CD4-positive, alpha-beta T cell treated with Interleukin-21 for 1 hour (primary cell): ENCODE measurements around the gene ANXA2.

ENCODE experiments used
- DNase-seq: peaks from one replicate; pipeline ENCODE4 v3.0.0-alpha.2; 2020

The ANXA2 gene

GRCh38 chr15:60363903-60364611, 33.7 kb downstream of the ANXA2 start:
- no peak for DNase-seq

GRCh38 chr15:60363087-60363549, 34.7 kb downstream of the ANXA2 start:
- DNase-seq = no peak

- peak; percentile 18 for DNase-seq
Observed at GRCh38 chr15:60362321-60363086, 35.3 kb downstream of the ANXA2 start.

DNA sequence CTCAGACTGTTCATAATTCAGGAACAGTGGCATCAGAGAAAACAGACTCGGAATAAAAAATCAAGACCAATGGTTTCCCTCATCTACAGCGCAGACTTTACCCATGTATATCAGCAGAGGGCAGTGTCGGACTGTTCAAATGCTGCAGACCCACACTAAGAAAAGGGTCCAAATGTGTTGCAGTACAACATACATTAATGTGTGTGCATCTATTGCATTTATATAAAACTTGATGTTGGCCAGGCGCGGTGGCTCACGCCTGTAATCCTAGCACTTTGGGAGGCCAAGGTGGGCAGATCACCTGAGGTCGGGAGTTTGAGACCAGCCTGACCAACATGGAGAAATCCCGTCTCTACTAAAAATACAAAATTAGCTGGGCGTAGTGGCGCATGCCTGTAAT, 38.0 kb downstream of the ANXA2 start:
- peak; percentile 67 for DNase-seq

DNA sequence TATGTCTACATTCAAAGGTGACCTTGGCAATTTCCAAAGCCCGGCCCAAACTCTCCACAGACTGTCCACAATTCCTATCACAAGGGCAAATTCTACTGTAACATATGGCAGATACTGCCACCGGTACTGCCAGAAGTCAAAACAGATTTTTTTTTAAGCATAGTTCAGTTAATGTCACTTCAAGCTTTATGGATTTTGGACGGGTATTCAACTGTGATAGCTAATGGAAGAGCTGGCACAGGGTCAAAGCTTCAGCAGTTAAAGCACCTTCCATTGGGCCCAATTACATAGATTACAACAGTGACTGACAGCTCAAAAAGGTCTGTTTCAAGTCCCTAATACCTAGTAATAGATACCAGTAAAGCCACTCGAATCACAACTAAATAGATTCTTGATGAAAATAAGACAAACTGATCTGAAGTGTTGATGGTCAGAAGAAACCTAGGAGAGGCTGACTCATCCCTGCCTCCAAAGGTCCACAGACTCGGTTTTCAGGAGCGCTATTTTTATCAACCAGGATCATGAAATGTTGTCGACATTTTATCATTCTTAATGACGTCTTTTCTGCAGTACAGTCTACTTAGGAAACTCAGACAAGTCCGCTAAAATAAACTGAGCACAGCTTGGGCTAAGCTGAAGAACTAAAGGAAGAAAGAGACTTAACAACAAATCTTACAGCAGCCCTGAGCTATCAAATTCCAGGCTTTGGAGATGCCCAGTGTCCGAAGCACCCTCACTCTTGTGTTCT, 38.7 kb downstream of the ANXA2 start:
- no peak for DNase-seq

DNA sequence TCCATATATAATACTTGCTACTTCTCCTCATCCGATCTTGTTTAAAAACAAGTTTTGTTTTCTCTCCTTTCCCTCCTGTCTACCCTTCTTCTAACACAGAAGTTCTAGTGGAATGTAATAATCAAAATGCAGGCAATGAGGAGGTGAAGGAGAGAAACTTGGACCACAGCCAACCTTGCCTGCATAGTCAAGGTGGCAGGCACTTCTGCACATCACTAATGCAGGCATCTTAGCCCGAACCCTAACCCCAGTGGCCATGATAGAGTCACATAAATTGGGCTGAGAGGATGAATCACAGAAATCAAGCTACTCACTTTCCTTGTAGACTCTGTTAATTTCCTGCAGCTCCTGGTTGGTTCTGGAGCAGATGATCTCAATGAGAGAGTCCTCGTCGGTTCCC, 41.0 kb downstream of the ANXA2 start:
- DNase-seq = no peak

DNA sequence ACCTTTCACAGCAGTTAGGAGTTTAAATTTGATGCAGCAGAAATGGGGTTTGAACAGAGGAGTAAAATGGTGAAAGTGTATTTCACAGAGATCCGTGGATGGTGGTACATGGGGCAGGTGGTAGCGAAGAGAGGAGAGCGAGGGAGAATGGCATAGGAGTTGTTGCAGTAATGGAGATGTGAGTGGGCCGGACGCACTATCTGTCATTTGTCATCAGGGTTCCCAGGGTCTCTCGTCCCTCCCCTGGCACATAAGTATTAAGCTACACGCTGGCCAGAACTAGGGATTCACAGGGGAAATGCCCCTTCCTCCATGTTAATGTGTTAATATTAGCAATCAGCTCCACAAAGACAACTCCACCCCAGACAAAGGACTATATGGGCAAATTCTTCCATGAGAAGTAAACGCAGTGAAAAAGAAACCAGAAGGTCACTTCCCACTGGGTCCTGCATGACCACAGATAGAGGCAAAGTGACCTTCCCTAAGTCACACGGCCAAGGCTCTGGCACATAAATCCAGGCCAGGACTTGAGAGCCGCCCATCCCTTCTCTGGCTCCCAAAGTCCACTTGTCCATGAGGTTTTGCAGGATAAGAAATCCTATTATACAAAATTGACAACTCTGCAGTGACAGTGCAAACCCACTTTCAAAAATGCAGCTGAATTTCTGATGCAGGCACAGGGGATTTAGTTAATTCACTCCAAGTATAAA, 42.5 kb downstream of the ANXA2 start:
- DNase-seq = no peak

- DNase-seq = no peak
Observed at GRCh38 chr15:60353245-60353920, 44.4 kb downstream of the ANXA2 start.

DNA sequence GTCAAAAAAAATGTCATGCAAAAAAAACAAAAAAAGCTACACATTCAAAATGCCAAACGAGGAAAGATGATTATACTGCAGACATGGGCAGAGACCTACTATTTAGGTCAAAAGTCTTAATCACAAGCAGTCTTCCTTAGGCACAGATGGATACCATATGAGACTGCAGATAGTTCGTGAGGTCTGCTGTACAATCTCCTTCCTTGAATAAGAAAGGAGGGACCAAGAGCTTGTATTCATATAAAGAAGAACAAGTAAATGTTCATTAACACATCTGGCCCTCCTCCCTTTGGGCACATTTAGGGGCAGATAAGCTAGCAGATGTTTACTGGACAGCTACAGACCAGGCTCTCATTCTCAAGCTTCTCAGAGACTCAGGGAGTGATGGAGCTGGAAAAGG, 45.3 kb downstream of the ANXA2 start:
- DNase-seq = no peak

DNA sequence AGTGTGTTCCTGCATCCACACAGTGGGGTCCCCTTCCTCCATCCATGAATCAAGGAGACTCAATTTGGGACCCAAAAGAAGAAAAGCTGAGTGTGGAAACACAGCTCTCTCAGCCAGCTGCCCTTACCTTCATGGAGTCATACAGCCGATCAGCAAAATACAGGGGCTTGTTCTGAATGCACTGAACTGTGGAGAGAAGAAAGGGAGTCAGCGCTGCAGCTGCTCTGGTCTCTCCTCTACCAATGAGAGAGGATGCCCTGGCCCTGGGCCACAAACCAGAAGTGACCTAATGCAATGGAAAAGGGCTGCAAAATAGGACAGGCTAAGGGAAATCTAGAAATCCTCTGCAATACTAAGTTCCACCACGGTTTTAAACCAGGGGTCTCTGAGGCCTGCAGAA, 46.7 kb downstream of the ANXA2 start:
- DNase-seq = no peak

GRCh38 chr15:60350108-60350507, 47.7 kb downstream of the ANXA2 start:
- DNase-seq = no peak

DNA sequence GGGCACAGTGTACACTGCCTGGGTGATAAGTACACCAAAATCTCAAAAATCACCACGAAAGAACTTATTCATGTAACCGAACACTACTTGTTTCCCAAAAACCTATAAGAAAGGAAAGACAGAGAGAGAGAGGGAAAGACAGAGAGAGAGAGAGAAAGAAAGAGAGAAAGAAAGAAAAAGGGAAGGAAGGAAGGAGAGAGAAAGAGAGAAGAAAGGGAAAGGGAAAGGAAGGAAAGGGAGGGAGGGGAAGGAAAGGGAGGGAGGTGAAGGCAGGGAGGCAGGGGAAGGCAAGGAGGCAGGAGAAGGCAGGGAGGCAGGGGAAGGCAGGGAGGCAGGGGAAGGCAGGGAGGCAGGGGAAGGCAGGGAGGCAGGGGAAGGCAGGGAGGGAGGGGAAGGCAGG, 48.2 kb downstream of the ANXA2 start:
- DNase-seq = no peak

DNA sequence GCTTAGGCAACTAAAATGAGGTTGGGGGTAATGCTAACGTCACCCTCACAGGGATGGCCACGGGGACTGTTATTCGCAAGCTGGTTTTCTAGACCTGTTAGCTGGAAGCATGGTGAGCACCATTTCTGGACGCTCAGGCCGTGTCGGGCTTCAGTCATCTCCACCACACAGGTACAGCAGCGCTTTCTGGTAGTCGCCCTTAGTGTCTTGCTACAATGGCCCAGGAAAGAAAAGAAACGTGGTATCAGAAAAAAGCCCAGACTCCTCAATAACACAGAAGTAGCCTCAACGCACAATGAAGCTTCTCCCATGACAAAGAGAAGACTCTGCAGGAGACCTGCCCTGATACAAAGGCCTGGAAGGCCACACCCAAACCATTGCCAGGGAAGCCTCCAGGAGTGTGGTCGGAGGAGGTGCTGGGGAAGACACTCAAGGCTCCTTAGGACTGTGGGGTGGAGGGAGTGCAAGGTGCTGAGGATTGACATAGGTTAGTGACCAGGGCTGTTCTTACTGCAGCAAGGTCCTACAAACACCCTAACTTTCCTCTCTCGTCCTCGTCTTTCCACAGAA, 50.2 kb downstream of the ANXA2 start:
- no peak for DNase-seq

DNA sequence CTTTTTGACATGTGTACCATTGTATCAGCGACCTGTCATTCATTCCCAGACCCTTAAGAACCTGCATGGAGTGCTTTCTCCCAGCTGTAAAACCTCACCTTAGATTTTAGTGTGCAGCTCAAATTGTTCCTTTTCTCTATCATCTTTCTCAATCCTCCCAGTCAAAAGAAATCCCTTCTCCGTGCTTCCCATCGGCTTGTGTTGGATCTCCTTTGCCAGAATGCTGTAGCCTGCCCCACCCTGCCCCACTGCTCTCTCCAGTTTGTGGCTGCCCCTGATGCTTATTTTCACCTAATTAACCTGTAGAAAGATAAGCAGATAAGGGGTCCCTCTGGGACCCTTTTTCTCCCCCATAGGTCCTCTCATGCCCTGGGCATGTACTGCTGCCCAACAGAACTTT, 51.1 kb downstream of the ANXA2 start:
- no peak for DNase-seq

DNA sequence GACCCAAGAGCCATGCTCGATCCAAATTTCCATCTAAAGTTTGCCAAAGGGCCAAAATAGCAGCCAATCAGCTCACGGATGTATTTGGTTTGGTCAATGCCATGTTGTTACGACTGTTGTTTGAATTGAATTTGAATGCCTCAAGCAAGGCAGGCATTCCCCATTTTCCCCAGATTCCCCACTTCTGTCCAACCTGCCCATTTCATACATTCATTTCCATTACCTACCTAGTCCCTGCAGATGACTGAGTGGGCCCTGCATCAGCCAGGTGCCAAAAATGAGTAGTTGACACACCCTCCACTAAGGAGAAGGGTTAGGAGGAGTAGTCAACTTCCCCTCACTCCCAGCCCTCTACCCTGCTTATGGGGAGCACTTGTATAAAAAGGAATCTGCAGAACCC, 51.7 kb downstream of the ANXA2 start:
- DNase-seq = no peak

DNA sequence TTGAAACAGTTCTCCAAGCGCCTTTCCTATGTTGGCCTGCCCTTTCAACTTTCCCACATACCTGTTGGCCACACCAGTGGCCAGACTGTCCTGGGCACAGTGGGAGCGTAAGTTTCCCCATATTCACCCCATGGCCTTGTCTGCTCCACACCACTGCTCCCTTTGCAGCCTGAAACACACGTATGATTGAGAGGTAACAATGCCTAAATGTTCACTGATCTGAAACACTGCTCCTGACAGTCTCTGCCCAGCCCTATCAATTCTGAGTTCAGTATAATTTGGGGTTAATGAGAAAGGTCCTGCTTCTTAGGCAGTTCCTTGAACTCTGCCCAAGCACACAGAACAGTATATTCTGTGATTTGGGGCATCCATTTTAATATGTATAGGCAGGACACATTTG, 52.2 kb downstream of the ANXA2 start:
- DNase-seq = no peak

GRCh38 chr15:60344987-60345386, 52.8 kb downstream of the ANXA2 start:
- no peak for DNase-seq

GRCh38 chr15:60344461-60344860, 53.3 kb downstream of the ANXA2 start:
- no peak for DNase-seq

- no peak for DNase-seq
Observed at GRCh38 chr15:60343221-60343970, 54.4 kb downstream of the ANXA2 start.

- DNase-seq = no peak
Observed at GRCh38 chr15:60340207-60340921, 57.4 kb downstream of the ANXA2 start.

DNA sequence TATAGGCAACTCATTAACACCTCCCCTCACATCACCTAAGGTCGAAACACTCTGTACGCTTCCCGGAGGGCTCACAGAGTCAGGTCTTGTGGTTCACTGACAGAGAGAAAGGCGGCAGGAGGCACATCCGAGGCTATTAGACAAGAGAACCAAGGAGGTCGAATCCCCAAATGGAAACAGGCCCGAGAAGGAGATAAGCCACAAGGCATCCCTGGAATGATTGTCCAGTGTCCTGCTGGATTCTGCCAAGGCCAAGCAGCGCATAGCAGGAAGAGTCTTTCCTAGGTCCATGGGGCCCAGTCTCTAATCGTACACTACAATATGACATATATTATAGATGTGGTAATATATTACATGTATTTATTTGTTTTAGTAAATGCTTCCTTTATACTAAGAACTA, 58.5 kb downstream of the ANXA2 start:
- DNase-seq = no peak
